Breast epithelium (tissue), 4 donors: Measurements from ENCODE around the gene FRRS1. TPM values are rescaled to one million over a fixed set of nuclear protein-coding genes. Genes with fewer than 3 reads are reported as not detected.

Experiments
- DNase-seq, 2 donors: peaks; one replicate each; pipeline ENCODE4 v3.0.0-alpha.2; 2019; ENCODE audit warnings: low spot score in 2 of 2
- H3K27ac ChIP-seq, 2 donors: fragments of 200-600 bp; sonication (generic) in 1 of 2; one replicate each; pipeline ENCODE4 v1.5.1; 2016 to 2019; ENCODE audit warnings: mild to moderate bottlenecking in 1 of 2
- H3K27me3 ChIP-seq, 2 donors: fragments of 200-600 bp; sonication (generic) in 1 of 2; one replicate each; pipeline versions ENCODE4 v1.5.1 to v1.6.0; 2017 to 2019; ENCODE audit warnings: control low read depth in 1 of 2, mild to moderate bottlenecking in 1 of 2
- H3K36me3 ChIP-seq: fragments of 200-600 bp; one replicate; pipeline ENCODE4 v1.5.1; 2019
- H3K4me1 ChIP-seq, 2 donors: fragments of 200-600 bp; sonication (generic); one replicate each; pipeline ENCODE4 v1.5.1; 2016 to 2019; ENCODE audit warnings: control low read depth in 1 of 2
- H3K4me3 ChIP-seq, 3 donors: fragments of 200-600 bp; sonication (generic); 1 replicate in 2 of 3; 2 replicates in 1 of 3; pipeline ENCODE4 v1.5.1; 2016 to 2019; ENCODE audit warnings: mild to moderate bottlenecking in 3 of 3, moderate library complexity in 2 of 3
- H3K9me3 ChIP-seq, 2 donors: fragments of 200-600 bp; sonication (generic) in 1 of 2; one replicate each; pipeline ENCODE4 v1.5.1; 2016 to 2019; ENCODE audit warnings: control low read depth in 1 of 2
- POLR2A ChIP-seq: fragments of 450-650 bp; IDR thresholded peaks from one replicate; pipeline ENCODE4 v1.6.1; 2016; ENCODE audit warnings: antibody characterized with exemption, mild to moderate bottlenecking, moderate library complexity
- POLR2AphosphoS5 ChIP-seq, 3 donors: sonication (generic); formaldehyde crosslinking; IDR thresholded peaks; one replicate each; pipeline ENCODE4 v1.6.1; 2017; ENCODE audit warnings: antibody characterized with exemption in 3 of 3
- intact Hi-C: fragments of 100-400 bp; cut with DNase I; formaldehyde crosslinking; loops from one replicate; pipeline ENCODE4 v1.15.1; 2023; ENCODE audit warnings: low total_unique reads
- total RNA-seq, 3 donors: library from RNA; depleted of rRNA; stranded (reverse); fragments of >200 nt; gene quantifications; one replicate each; pipeline ENCODE4 v1.1.0, GENCODE V29; 2016
- TF ChIP-seq, protein P1 (sequence below), 3 donors: fragments of 450-650 bp; IDR thresholded peaks; one replicate each; pipeline ENCODE4 v1.5.1; 2016 to 2017; ENCODE audit warnings: antibody characterized with exemption in 3 of 3, mild to moderate bottlenecking in 3 of 3, moderate library complexity in 3 of 3

FRRS1 gene
- total RNA-seq, 3 donors from 2014 or later = 12.1 to 21.1 (median 12.5) TPM

DNA sequence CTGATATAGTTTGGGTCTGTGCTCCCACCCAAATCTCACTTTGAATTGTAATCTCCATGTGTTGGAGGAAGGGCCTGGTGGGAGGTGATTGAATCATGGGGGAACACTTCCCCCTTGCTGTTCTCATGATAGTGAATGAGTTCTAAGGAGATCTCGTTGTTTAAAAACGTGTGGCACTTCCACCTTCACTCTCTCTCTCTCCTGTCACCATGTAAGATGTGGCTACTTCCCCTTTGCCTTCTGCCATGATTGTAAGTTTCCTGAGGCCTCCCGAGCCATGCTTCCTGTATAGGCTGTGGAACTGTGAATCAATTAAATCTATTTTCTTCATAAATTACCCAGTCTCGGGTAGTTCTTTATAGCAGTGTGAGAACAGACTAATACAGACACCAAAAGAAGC lies 40.4 kb downstream of the FRRS1 start:
- Histone ChIP-seq H3K36me3 (no peaks in the 10 kb centered on the region), H3K27me3 (no peaks in the 10 kb centered on the region), H3K27ac (no peak overlapping the region), H3K4me3 (no peak overlapping the region), H3K4me1 (no peaks in the 10 kb centered on the region), H3K9me3 (no peaks in the 10 kb centered on the region)
- intact Hi-C loops = no loop called here
- no peak for DNase-seq
- TF ChIP-seq POLR2AphosphoS5 (IDR thresholded peaks at IDR 0.05) (no peak), POLR2A (no peak)
- TF ChIP-seq, protein P1, sequence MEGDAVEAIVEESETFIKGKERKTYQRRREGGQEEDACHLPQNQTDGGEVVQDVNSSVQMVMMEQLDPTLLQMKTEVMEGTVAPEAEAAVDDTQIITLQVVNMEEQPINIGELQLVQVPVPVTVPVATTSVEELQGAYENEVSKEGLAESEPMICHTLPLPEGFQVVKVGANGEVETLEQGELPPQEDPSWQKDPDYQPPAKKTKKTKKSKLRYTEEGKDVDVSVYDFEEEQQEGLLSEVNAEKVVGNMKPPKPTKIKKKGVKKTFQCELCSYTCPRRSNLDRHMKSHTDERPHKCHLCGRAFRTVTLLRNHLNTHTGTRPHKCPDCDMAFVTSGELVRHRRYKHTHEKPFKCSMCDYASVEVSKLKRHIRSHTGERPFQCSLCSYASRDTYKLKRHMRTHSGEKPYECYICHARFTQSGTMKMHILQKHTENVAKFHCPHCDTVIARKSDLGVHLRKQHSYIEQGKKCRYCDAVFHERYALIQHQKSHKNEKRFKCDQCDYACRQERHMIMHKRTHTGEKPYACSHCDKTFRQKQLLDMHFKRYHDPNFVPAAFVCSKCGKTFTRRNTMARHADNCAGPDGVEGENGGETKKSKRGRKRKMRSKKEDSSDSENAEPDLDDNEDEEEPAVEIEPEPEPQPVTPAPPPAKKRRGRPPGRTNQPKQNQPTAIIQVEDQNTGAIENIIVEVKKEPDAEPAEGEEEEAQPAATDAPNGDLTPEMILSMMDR (IDR thresholded peaks at IDR 0.05) = no peak

DNA sequence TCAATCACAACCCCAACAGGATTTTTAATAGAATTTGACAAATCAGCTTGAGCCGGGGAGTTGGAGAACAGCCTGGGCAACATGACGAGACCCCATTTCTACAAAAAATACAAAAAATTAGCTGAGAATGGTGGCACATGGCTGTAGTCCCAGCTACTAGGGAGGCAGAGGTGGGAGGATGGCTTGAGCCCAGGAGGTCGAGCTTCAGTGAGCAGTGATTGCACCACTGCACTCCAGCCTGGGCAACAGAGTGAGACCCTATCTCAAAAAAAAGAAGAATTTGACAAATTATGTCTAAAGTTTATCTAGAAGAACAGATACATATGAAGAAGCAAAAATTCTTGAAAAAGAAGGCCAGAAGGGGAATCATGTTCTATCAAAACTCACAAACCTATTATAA lies 43.2 kb downstream of the FRRS1 start:
- no peak overlapping the region for H3K27ac ChIP-seq
- no peaks in the 10 kb centered on the region for H3K27me3 ChIP-seq
- no peaks in the 10 kb centered on the region for H3K4me1 ChIP-seq
- DNase-seq = no peak
- no peak overlapping the region for H3K4me3 ChIP-seq
- TF ChIP-seq, protein P1 (IDR thresholded peaks at IDR 0.05) = no peak
- TF ChIP-seq POLR2A (no peak), POLR2AphosphoS5 (IDR thresholded peaks at IDR 0.05) (no peak)
- intact Hi-C loops = no loop called here
- H3K36me3 ChIP-seq = no peaks in the 10 kb centered on the region
- H3K9me3 ChIP-seq = no peaks in the 10 kb centered on the region

DNA sequence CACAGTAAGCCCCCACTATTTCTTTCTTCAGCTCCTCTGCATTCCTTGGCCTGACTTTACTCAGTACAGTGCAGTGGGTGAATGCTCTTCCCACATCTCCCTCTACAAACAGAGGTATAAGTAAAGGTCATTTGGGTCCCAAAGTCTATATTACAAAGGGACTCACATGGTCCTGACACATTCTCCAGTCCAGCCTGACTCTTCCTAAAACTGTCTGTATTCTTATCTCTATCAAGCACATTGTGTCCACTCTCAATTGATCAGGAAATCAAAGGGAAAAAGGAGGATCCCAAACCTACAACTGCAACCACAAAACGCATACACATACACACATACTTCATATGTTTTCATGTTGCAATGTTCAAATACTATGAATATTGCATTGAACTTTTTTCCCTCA lies 49.4 kb downstream of the FRRS1 start:
- no peaks in the 10 kb centered on the region for H3K4me1 ChIP-seq
- intact Hi-C loops = loop anchor here (10.0 kb wide), 1 partner anchor 1192 kb away; no protein-coding TSS in a partner anchor
- H3K4me3 ChIP-seq = no peak overlapping the region
- no peak for DNase-seq
- H3K9me3 ChIP-seq = no peaks in the 10 kb centered on the region
- no peaks in the 10 kb centered on the region for H3K27me3 ChIP-seq
- H3K27ac ChIP-seq = no peak overlapping the region
- H3K36me3 ChIP-seq = peaks cover 5% of the 10 kb centered on the region
- TF ChIP-seq POLR2A = no peak
- TF ChIP-seq, protein P1 (IDR thresholded peaks at IDR 0.05) = no peak
- no peak for TF ChIP-seq POLR2AphosphoS5 (IDR thresholded peaks at IDR 0.05)

DNA sequence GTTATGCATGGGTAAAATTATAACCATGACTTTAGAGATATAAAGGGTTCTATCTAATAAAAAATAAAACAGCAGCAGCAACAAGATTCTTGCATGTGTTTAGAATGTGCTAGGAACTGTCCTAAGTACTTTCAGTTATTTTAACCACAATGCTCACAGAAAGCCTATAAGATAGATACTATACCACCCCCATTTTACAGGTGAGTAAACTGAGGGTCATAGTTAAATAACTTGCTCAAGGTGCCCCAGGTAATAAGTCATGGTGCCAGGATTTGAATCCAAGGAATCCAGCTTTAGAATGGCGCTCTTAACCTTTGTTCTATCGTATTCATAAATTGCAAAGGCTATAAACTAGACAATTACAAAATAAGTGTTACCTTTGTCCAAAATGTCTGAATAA lies 53.4 kb downstream of the FRRS1 start:
- H3K4me1 ChIP-seq = no peaks in the 10 kb centered on the region
- TF ChIP-seq POLR2AphosphoS5 (IDR thresholded peaks at IDR 0.05) (no peak), POLR2A (no peak)
- TF ChIP-seq, protein P1 (IDR thresholded peaks at IDR 0.05) = no peak
- intact Hi-C loops = loop anchor here (10.0 kb wide), 1 partner anchor 1188 kb away; no protein-coding TSS in a partner anchor

DNA sequence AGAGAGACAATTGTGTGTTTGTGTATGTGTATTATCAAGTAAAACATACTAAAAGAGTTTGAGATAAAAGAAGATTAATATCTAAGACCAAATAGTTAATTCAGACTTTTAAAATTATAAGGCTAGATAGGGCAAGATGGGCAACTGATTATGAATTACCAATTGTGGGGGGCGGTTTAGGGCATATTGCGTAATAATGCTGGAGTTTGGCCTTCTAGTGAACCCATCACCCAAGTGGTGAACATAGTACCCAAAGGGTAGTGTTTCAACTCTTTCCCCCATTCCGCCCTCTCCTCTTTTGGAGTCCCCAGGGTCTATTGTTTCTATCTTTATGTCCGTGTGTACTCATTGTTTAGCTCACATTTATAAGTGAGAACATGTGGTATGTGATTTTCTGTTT lies 55.4 kb downstream of the FRRS1 start:
- DNase-seq = no peak
- no peak for TF ChIP-seq POLR2A
- TF ChIP-seq, protein P1 (IDR thresholded peaks at IDR 0.05) = no peak
- TF ChIP-seq POLR2AphosphoS5 (IDR thresholded peaks at IDR 0.05) = no peak
- H3K27ac ChIP-seq = no peak overlapping the region
- H3K27me3 ChIP-seq = no peaks in the 10 kb centered on the region
- no peaks in the 10 kb centered on the region for H3K9me3 ChIP-seq
- intact Hi-C loops = loop anchor here (10.0 kb wide), 1 partner anchor 1186 kb away; no protein-coding TSS in a partner anchor
- no peaks in the 10 kb centered on the region for H3K4me1 ChIP-seq
- no peak overlapping the region for H3K4me3 ChIP-seq
- peaks cover 5% of the 10 kb centered on the region for H3K36me3 ChIP-seq

More for the DNA sequence above, 53.4 kb downstream of the FRRS1 start:
- no peak overlapping the region for H3K4me3 ChIP-seq
- no peaks in the 10 kb centered on the region for H3K9me3 ChIP-seq
- no peaks in the 10 kb centered on the region for H3K27me3 ChIP-seq
- peaks cover 5% of the 10 kb centered on the region for H3K36me3 ChIP-seq
- no peak for DNase-seq
- no peak overlapping the region for H3K27ac ChIP-seq
